ENCODE results near the gene LRBA. TPM values are rescaled to one million over a fixed set of nuclear protein-coding genes. Genes with fewer than 3 reads are reported as not detected.

The LRBA gene
- total and polyA plus RNA-seq, 7 donors, result 16.8 to 184 (median 91.1) TPM

GRCh38 chr4:150948074-150948473 is 67.0 kb downstream of the LRBA start:
- H3K4me3 ChIP-seq, result no peak overlapping the region
- no peaks in the 10 kb centered on the region for H3K27me3 ChIP-seq
- no peaks in the 10 kb centered on the region for H3K36me3 ChIP-seq
- H3K4me1 ChIP-seq, result no peaks in the 10 kb centered on the region
- no peak overlapping the region for H3K27ac ChIP-seq
- DNase-seq, result no peak
- intact Hi-C loops (cut with DNase I), result no loop called here
- no peak for TF ChIP-seq EP300 (IDR thresholded peaks at IDR 0.05)
- no peak for TF ChIP-seq POLR2A (IDR thresholded peaks at IDR 0.05)
- TF ChIP-seq POLR2AphosphoS5 (IDR thresholded peaks at IDR 0.05), result no peak
- TF ChIP-seq CTCF (IDR thresholded peaks at IDR 0.05), result no peak
- H3K9me3 ChIP-seq, result no peaks in the 10 kb centered on the region

GRCh38 chr4:150944660-150945059 is 70.4 kb downstream of the LRBA start:
- intact Hi-C loops (cut with DNase I), result no loop called here
- H3K4me3 ChIP-seq, result no peak overlapping the region
- no peaks in the 10 kb centered on the region for H3K4me1 ChIP-seq
- H3K9me3 ChIP-seq, result no peaks in the 10 kb centered on the region
- DNase-seq, result no peak
- no peaks in the 10 kb centered on the region for H3K27me3 ChIP-seq
- no peaks in the 10 kb centered on the region for H3K36me3 ChIP-seq
- WGBS, 2 donors, result 85 to 89% methylated on average over 6 of the region's 6 CpGs
- no peak overlapping the region for H3K27ac ChIP-seq
- TF ChIP-seq EP300 (IDR thresholded peaks at IDR 0.05), result no peak
- TF ChIP-seq POLR2A (IDR thresholded peaks at IDR 0.05), result no peak
- no peak for TF ChIP-seq POLR2AphosphoS5 (IDR thresholded peaks at IDR 0.05)
- no peak for TF ChIP-seq CTCF (IDR thresholded peaks at IDR 0.05)

GRCh38 chr4:150943818-150944217 is 71.3 kb downstream of the LRBA start:
- Histone ChIP-seq H3K9me3 (no peaks in the 10 kb centered on the region), H3K27me3 (no peaks in the 10 kb centered on the region), H3K36me3 (no peaks in the 10 kb centered on the region), H3K27ac (no peak overlapping the region), H3K4me1 (no peaks in the 10 kb centered on the region), H3K4me3 (no peak overlapping the region)
- intact Hi-C loops (cut with DNase I), result no loop called here
- TF ChIP-seq POLR2AphosphoS5 (IDR thresholded peaks at IDR 0.05), result no peak
- no peak for TF ChIP-seq EP300 (IDR thresholded peaks at IDR 0.05)
- no peak for TF ChIP-seq POLR2A (IDR thresholded peaks at IDR 0.05)
- no peak for TF ChIP-seq CTCF (IDR thresholded peaks at IDR 0.05)
- no peak for DNase-seq
- WGBS, 2 donors, result 73 to 79% methylated on average over 2 of the region's 2 CpGs

- H3K4me1 ChIP-seq, result no peaks in the 10 kb centered on the region
Measured at GRCh38 chr4:150943126-150943525, 72.0 kb downstream of the LRBA start.

More at GRCh38 chr4:150943126-150943525, 72.0 kb downstream of the LRBA start:
- Histone ChIP-seq H3K27me3 (no peaks in the 10 kb centered on the region), H3K36me3 (no peaks in the 10 kb centered on the region), H3K4me3 (no peak overlapping the region), H3K27ac (no peak overlapping the region), H3K9me3 (no peaks in the 10 kb centered on the region)
- DNase-seq, result no peak
- intact Hi-C loops (cut with DNase I), result no loop called here
- TF ChIP-seq EP300 (IDR thresholded peaks at IDR 0.05) (no peak), POLR2A (IDR thresholded peaks at IDR 0.05) (no peak), POLR2AphosphoS5 (IDR thresholded peaks at IDR 0.05) (no peak), CTCF (IDR thresholded peaks at IDR 0.05) (no peak)
